GM12891 (cell line): ENCODE measurements around the gene ZFP69.

Experiments used
- PAX5 ChIP-seq: IDR thresholded peaks from 2 replicates; pipeline ENCODE4 v1.6.1; 2011; ENCODE audit warnings: low read length, moderate library complexity, mild to moderate bottlenecking; ENCODE audit not compliant: insufficient read depth, severe bottlenecking
- POLR2A ChIP-seq: IDR thresholded peaks from 2 replicates; pipeline ENCODE4 v1.6.1; 2011; ENCODE audit warnings: low read depth, low read length, control low read depth
- POLR2AphosphoS5 ChIP-seq: IDR thresholded peaks from 2 replicates; pipeline ENCODE4 v1.6.1; 2011; ENCODE audit warnings: low read depth, low read length, control low read depth
- POU2F2 ChIP-seq: IDR thresholded peaks from 2 replicates; pipeline ENCODE4 v1.6.1; 2011; ENCODE audit warnings: low read depth, mild to moderate bottlenecking, control low read depth, low read length, moderate library complexity
- SPI1 ChIP-seq: IDR thresholded peaks from 2 replicates; pipeline ENCODE4 v1.6.1; 2011; ENCODE audit warnings: low read depth, low read length, control low read depth
- TAF1 ChIP-seq: IDR thresholded peaks from 2 replicates; pipeline ENCODE4 v1.6.1; 2011; ENCODE audit warnings: low read depth, low read length, control low read depth

GRCh38 chr1:40432644-40433390, 44.3 kb upstream of the ZFP69 start:
- TF ChIP-seq POU2F2 (no peak), POLR2A (no peak), POLR2AphosphoS5 (no peak), TAF1 (no peak), SPI1 (no peak), PAX5 (no peak)
